A673 (cell line): Measurements from ENCODE around the gene DEAF1.

ENCODE experiments used
- CTCF ChIP-seq: fragments of 300-800, 200-600 bp; sonication (generic); conservative IDR thresholded peaks from 2 replicates; pipeline ENCODE4 v1.5.1; 2017; ENCODE audit warnings: low read depth, mild to moderate bottlenecking, antibody characterized with exemption, low read length, moderate library complexity, mixed read lengths
- EZH2 ChIP-seq: fragments of 200-600 bp; sonication (generic); IDR thresholded peaks from 2 replicates; pipeline ENCODE4 v1.6.1; 2017; ENCODE audit warnings: borderline replicate concordance, low read depth, mild to moderate bottlenecking, mixed read lengths, antibody characterized with exemption, low read length; ENCODE audit not compliant: poor library complexity, severe bottlenecking

GRCh38 chr11:696955-697491 lies 2.0 kb upstream of the DEAF1 start:
- TF ChIP-seq CTCF (no peak), EZH2 (no peak)
